ENCODE results near the gene CACNG4. TPM values are rescaled to one million over a fixed set of nuclear protein-coding genes. Genes with fewer than 3 reads are reported as not detected.

CACNG4 gene
- total and polyA plus RNA-seq, 12 donors = 0.11 to 2.4 (median 0.88) TPM; not detected in 4

GRCh38 chr17:66963521-66963908 lies 992 bp upstream of the CACNG4 start:
- H3K4me1 ChIP-seq (replicated peaks in 1 of 2) = peaks cover 5 to 14% of the 10 kb centered on the region in 2 donors
- H3K27ac ChIP-seq = no peak overlapping the region
- 47 to 80% (median 49%) methylated on average over 8 of the region's 8 CpGs for WGBS, 4 donors
- H3K4me3 ChIP-seq = no peak overlapping the region
- H3K27me3 ChIP-seq = peaks cover 27% of the 10 kb centered on the region
- H3K36me3 ChIP-seq (replicated peaks in 1 of 2) = no peaks in the 10 kb centered on the region
- no peaks in the 10 kb centered on the region for H3K9me3 ChIP-seq (replicated peaks in 1 of 3)
- intact Hi-C loops (cut with DNase I) = no loop called here
- DNase-seq = no peak
- no peak for TF ChIP-seq POLR2A (IDR thresholded peaks at IDR 0.05)
- TF ChIP-seq, protein P1, sequence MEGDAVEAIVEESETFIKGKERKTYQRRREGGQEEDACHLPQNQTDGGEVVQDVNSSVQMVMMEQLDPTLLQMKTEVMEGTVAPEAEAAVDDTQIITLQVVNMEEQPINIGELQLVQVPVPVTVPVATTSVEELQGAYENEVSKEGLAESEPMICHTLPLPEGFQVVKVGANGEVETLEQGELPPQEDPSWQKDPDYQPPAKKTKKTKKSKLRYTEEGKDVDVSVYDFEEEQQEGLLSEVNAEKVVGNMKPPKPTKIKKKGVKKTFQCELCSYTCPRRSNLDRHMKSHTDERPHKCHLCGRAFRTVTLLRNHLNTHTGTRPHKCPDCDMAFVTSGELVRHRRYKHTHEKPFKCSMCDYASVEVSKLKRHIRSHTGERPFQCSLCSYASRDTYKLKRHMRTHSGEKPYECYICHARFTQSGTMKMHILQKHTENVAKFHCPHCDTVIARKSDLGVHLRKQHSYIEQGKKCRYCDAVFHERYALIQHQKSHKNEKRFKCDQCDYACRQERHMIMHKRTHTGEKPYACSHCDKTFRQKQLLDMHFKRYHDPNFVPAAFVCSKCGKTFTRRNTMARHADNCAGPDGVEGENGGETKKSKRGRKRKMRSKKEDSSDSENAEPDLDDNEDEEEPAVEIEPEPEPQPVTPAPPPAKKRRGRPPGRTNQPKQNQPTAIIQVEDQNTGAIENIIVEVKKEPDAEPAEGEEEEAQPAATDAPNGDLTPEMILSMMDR (IDR thresholded peaks at IDR 0.05) = no peak

- Histone ChIP-seq H3K4me1 (replicated peaks in 1 of 2) (peaks cover 5 to 14% of the 10 kb centered on the region in 2 donors), H3K4me3 (peak overlapping the region in 2 of 4 donors; percentile 22 to 56), H3K27me3 (peaks cover 32% of the 10 kb centered on the region), H3K27ac (no peak overlapping the region), H3K9me3 (replicated peaks in 1 of 3) (no peaks in the 10 kb centered on the region), H3K36me3 (replicated peaks in 1 of 2) (no peaks in the 10 kb centered on the region)
- intact Hi-C loops (cut with DNase I) = no loop called here
- TF ChIP-seq POLR2A (IDR thresholded peaks at IDR 0.05) = no peak
- TF ChIP-seq, protein P1 (IDR thresholded peaks at IDR 0.05) = no peak
- peak in 2 of 7 donors; percentile 38 to 70 for DNase-seq
- 0 to 4% (median 1%) methylated on average over 5 to 83 of the region's 92 CpGs for WGBS, 4 donors
Measured at GRCh38 chr17:66964930-66965800, 658 bp downstream of the CACNG4 start.

DNA sequence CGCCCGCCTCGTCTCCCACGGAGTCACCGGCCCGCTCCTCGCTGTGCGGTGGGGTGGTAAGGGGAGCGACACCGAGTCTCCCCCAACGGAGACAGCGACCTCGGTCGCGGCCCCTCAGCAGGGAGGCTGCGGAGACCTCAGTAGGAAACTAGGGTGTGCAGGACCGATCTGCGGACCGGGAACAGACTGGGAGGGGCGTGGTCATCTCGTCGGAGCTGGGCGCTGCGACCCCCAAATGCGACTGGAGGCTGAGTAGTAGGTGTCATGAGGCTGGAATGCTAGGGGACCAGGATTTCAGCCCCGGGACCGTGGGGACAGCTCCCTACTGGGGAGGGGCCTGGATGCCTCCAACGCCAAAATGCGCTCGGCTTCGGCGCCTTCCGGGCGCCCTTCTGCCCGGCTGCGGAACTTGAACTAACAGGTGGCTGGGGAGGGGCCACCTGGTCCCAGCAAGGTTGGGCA lies 1.3 kb downstream of the CACNG4 start:
- 3 to 6% (median 4%) methylated on average over 13 to 36 of the region's 36 CpGs for WGBS, 4 donors
- Histone ChIP-seq H3K9me3 (replicated peaks in 1 of 3) (no peaks in the 10 kb centered on the region), H3K27ac (no peak overlapping the region), H3K36me3 (replicated peaks in 1 of 2) (no peaks in the 10 kb centered on the region), H3K4me3 (peak overlapping the region in 3 of 4 donors; percentile 9 to 56 (median 22)), H3K4me1 (replicated peaks in 1 of 2) (peaks cover 5 to 14% of the 10 kb centered on the region in 2 donors), H3K27me3 (peaks cover 32% of the 10 kb centered on the region)
- no peak for DNase-seq
- intact Hi-C loops (cut with DNase I) = no loop called here
- no peak for TF ChIP-seq POLR2A (IDR thresholded peaks at IDR 0.05)
- TF ChIP-seq, protein P1 (IDR thresholded peaks at IDR 0.05) = no peak

GRCh38 chr17:66966298-66966697 lies 1.8 kb downstream of the CACNG4 start:
- intact Hi-C loops (cut with DNase I) = no loop called here
- no peaks in the 10 kb centered on the region for H3K36me3 ChIP-seq (replicated peaks in 1 of 2)
- peaks cover 5 to 14% of the 10 kb centered on the region in 2 donors for H3K4me1 ChIP-seq (replicated peaks in 1 of 2)
- peaks cover 32% of the 10 kb centered on the region for H3K27me3 ChIP-seq
- H3K27ac ChIP-seq = no peak overlapping the region
- TF ChIP-seq POLR2A (IDR thresholded peaks at IDR 0.05) = no peak
- TF ChIP-seq, protein P1 (IDR thresholded peaks at IDR 0.05) = no peak
- peak overlapping the region in 2 of 4 donors; percentile 9 to 56 for H3K4me3 ChIP-seq
- WGBS, 4 donors = 14 to 26% (median 19%) methylated on average over 11 of the region's 11 CpGs
- no peaks in the 10 kb centered on the region for H3K9me3 ChIP-seq (replicated peaks in 1 of 3)
- no peak for DNase-seq
